SK-N-SH (cell line): ENCODE measurements around the gene GGPS1. TPM values are rescaled to one million over a fixed set of nuclear protein-coding genes. Genes with fewer than 3 reads are reported as not detected.

ENCODE experiments used
- CTCF ChIA-PET: fragments of 300-600, 350-600 bp; formaldehyde crosslinking; extraction: SDS; loops from one replicate; lab custom pipeline; 2021; lab: Yijun Ruan, JAX
- POLR2A ChIA-PET: fragments of 350-600 bp; sonication (Branson Sonifier 250); formaldehyde crosslinking; extraction: SDS; loops from one replicate; lab custom pipeline; 2020; ENCODE audit warnings: antibody characterized with exemption, inconsistent platforms; lab: Yijun Ruan, JAX
- DNase-seq: peaks from one replicate; pipeline ENCODE4 v3.0.0; 2012
- H2AFZ ChIP-seq: fragments of 200-600 bp; sonication (generic); 2 replicates; pipeline ENCODE4 v1.8.1; 2016; ENCODE audit warnings: antibody characterized with exemption, mild to moderate bottlenecking, low read depth
- H3F3A ChIP-seq: fragments of 200-600 bp; sonication (generic); replicated peaks from 2 replicates; pipeline ENCODE3; 2016; ENCODE audit warnings: antibody characterized with exemption, mild to moderate bottlenecking; ENCODE audit not compliant: insufficient read depth
- H3K27ac ChIP-seq, 2 experiments: fragments of 200-500 bp in 1 of 2; fragments of 200-600 bp in 1 of 2; sonication (Bioruptor generic) in 1 of 2; sonication (generic), shearing (Covaris generic) in 1 of 2; 2 replicates each; pipeline versions ENCODE4 v1.5.1 to v1.6.1; 2014 to 2016; ENCODE audit warnings: low read depth in 2 of 2, inconsistent platforms in 1 of 2, low read length in 1 of 2, mild to moderate bottlenecking in 1 of 2, mixed read lengths in 1 of 2
- H3K27me3 ChIP-seq: fragments of 200-600 bp; sonication (generic), shearing (Covaris generic); 2 replicates; pipeline ENCODE4 v1.6.1; 2016; ENCODE audit warnings: mixed run types; ENCODE audit not compliant: insufficient read depth
- H3K36me3 ChIP-seq, 2 experiments: fragments of 200-500 bp in 1 of 2; fragments of 200-600 bp in 1 of 2; sonication (Bioruptor generic) in 1 of 2; sonication (generic) in 1 of 2; replicated peaks in 1 of 2; 2 replicates each; pipeline versions ENCODE3 to v1.5.1; 2014 to 2016; ENCODE audit warnings: low read length in 1 of 2, mild to moderate bottlenecking in 1 of 2; ENCODE audit not compliant: insufficient read depth in 2 of 2, control insufficient read depth in 1 of 2
- H3K4me1 ChIP-seq, 2 experiments: fragments of 200-500 bp in 1 of 2; fragments of 200-600 bp in 1 of 2; sonication (Bioruptor generic) in 1 of 2; sonication (generic), shearing (Covaris generic) in 1 of 2; 2 replicates each; pipeline versions ENCODE4 v1.5.1 to v1.6.1; 2014 to 2016; ENCODE audit warnings: low read depth in 1 of 2, low read length in 1 of 2, mixed run types in 1 of 2; ENCODE audit not compliant: insufficient read depth in 2 of 2, control insufficient read depth in 1 of 2
- H3K4me2 ChIP-seq: fragments of 200-600 bp; sonication (generic), shearing (Covaris generic); 2 replicates; pipeline ENCODE4 v1.6.1; 2017; ENCODE audit warnings: mixed run types
- H3K4me3 ChIP-seq, 2 experiments: fragments of 200-500 bp in 1 of 2; fragments of 200-600 bp in 1 of 2; sonication (Bioruptor generic) in 1 of 2; sonication (generic), shearing (Covaris generic) in 1 of 2; 2 replicates each; pipeline versions ENCODE4 v1.5.1 to v1.8.1; 2014 to 2016; ENCODE audit warnings: low read depth in 2 of 2, inconsistent platforms in 1 of 2, low read length in 1 of 2, mild to moderate bottlenecking in 1 of 2, mixed read lengths in 1 of 2, moderate library complexity in 1 of 2
- H3K79me2 ChIP-seq: fragments of 200-600 bp; sonication (generic); 2 replicates; pipeline ENCODE4 v1.8.1; 2017; ENCODE audit warnings: mild to moderate bottlenecking; ENCODE audit not compliant: insufficient read depth
- H3K9ac ChIP-seq: fragments of 200-600 bp; sonication (generic); 2 replicates; pipeline ENCODE4 v1.6.1; 2017; ENCODE audit warnings: mixed run types
- H3K9me2 ChIP-seq: fragments of 200-600 bp; sonication (generic); 2 replicates; pipeline ENCODE4 v1.6.1; 2017; ENCODE audit warnings: mixed run types
- H3K9me3 ChIP-seq: fragments of 200-600 bp; sonication (generic); 2 replicates; pipeline ENCODE4 v1.6.1; 2017; ENCODE audit warnings: mixed run types, mild to moderate bottlenecking, moderate library complexity
- H4K20me1 ChIP-seq: fragments of 200-600 bp; sonication (generic); 2 replicates; pipeline ENCODE4 v1.6.1; 2017; ENCODE audit warnings: mild to moderate bottlenecking, mixed run types; ENCODE audit not compliant: insufficient read depth
- ELF1 ChIP-seq: IDR thresholded peaks from 2 replicates; pipeline ENCODE4 v1.4.0; 2012
- EP300 ChIP-seq, 2 experiments: IDR thresholded peaks; 2 replicates each; pipeline versions ENCODE4 v1.4.0 to v1.6.1; 2012; ENCODE audit warnings: borderline replicate concordance in 1 of 2, low read depth in 1 of 2, low read length in 1 of 2
- EZH2phosphoT487 ChIP-seq: fragments of 200-600 bp; sonication (generic); IDR thresholded peaks from 2 replicates; pipeline ENCODE4 v1.6.1; 2017; ENCODE audit warnings: low read depth, mixed run types, mild to moderate bottlenecking, antibody characterized with exemption, moderate library complexity, borderline replicate concordance
- FOXM1 ChIP-seq: IDR thresholded peaks from 2 replicates; pipeline ENCODE4 v1.4.0; 2012; ENCODE audit warnings: low read depth, mild to moderate bottlenecking
- GABPA ChIP-seq: IDR thresholded peaks from 2 replicates; pipeline ENCODE4 v1.4.0; 2012; ENCODE audit warnings: low read depth, mild to moderate bottlenecking
- JUND ChIP-seq: IDR thresholded peaks from 2 replicates; pipeline ENCODE4 v1.4.0; 2012
- MXI1 ChIP-seq: IDR thresholded peaks from 2 replicates; pipeline ENCODE4 v1.6.1; 2012; ENCODE audit warnings: mild to moderate bottlenecking, low read depth, low read length, improper control_type of control experiment
- NFIC ChIP-seq: IDR thresholded peaks from 2 replicates; pipeline ENCODE4 v1.4.0; 2012; ENCODE audit warnings: borderline replicate concordance
- NRF1 ChIP-seq: IDR thresholded peaks from 2 replicates; pipeline ENCODE4 v1.6.1; 2012; ENCODE audit warnings: low read depth, mild to moderate bottlenecking, low read length
- POLR2AphosphoS5 ChIP-seq: IDR thresholded peaks from 2 replicates; pipeline ENCODE4 v1.6.1; 2012; ENCODE audit warnings: low read depth, low read length
- RXRA ChIP-seq: IDR thresholded peaks from 2 replicates; pipeline ENCODE4 v1.4.0; 2012; ENCODE audit warnings: low read depth, mild to moderate bottlenecking, borderline replicate concordance
- SIN3A ChIP-seq: IDR thresholded peaks from 2 replicates; pipeline ENCODE4 v1.6.1; 2012; ENCODE audit warnings: low read depth, mild to moderate bottlenecking, low read length, moderate library complexity, borderline replicate concordance
- SMC3 ChIP-seq: IDR thresholded peaks from 2 replicates; pipeline ENCODE4 v1.6.1; 2012; ENCODE audit warnings: low read depth, low read length, improper control_type of control experiment
- TAF1 ChIP-seq: IDR thresholded peaks from 2 replicates; pipeline ENCODE4 v1.6.1; 2012; ENCODE audit warnings: low read depth, mild to moderate bottlenecking, low read length, moderate library complexity, borderline replicate concordance
- TCF12 ChIP-seq: IDR thresholded peaks from 2 replicates; pipeline ENCODE4 v1.4.0; 2012
- TEAD4 ChIP-seq: IDR thresholded peaks from 2 replicates; pipeline ENCODE4 v1.4.0; 2012; ENCODE audit warnings: mild to moderate bottlenecking, borderline replicate concordance; ENCODE audit not compliant: insufficient read depth
- YY1 ChIP-seq: IDR thresholded peaks from 2 replicates; pipeline ENCODE4 v1.4.0; 2012; ENCODE audit warnings: low read depth, mild to moderate bottlenecking
- WGBS: methylation state at CpG from one replicate; pipeline ENCODE4 v1.1.6; 2017; ENCODE audit warnings: low lambda C conversion rate; 5-methylcytosine and 5-hydroxymethylcytosine counted together
- polyA plus RNA-seq, 3 experiments: library from polyadenylated mRNA; depleted of rRNA; stranded (reverse); fragments of >200 nt; gene quantifications; 2 replicates each; pipeline ENCODE4 v1.2.3, GENCODE V29; 2012
- TF ChIP-seq, protein P1 (sequence below): IDR thresholded peaks from 2 replicates; pipeline ENCODE4; 2012
- TF ChIP-seq, protein P2 (sequence below): IDR thresholded peaks from 2 replicates; pipeline ENCODE4 v1.4.0; 2012; ENCODE audit warnings: low read depth

Gene GGPS1
- polyA plus RNA-seq, 1 of the 3 experiments (the other 2 are of a cell fraction): 15.7 TPM

DNA sequence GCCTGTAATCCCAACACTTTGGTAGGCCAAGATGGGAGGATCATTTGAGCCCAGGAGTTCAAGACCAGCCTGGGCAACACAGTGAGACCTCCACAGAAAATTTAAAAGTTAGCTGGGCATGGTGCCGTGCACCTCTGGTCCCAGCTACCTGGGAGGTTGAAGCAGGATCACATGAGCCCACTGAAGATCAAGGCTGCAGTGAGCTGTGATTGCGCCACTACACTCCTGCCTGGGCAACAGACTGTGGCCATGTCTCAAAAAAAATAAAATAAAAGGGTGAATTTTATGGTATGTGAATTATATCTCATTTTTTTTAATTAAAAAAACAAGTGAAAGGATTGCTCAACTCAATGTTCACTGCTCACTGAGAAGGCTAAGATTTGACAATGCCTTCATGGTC lies 9.1 kb upstream of the GGPS1 start:
- CTCF ChIA-PET: interaction anchor here (1.0 to 1.4 kb wide), 2 partner anchors 61 to 96 kb away, joined by 3 to 4 read pairs; no protein-coding TSS in a partner anchor
- H3K36me3 ChIP-seq: peaks cover 2 to 8% of the 10 kb centered on the region in 2 experiments
- H3K9ac ChIP-seq: no peak overlapping the region
- POLR2A ChIA-PET: no interaction called here
- H3K4me2 ChIP-seq: no peak overlapping the region
- no peaks in the 10 kb centered on the region for H3K9me3 ChIP-seq
- H3K27ac ChIP-seq: no peak overlapping the region
- no peaks in the 10 kb centered on the region; a peak in 2 of 4 replicates for H3K4me1 ChIP-seq
- peaks cover 14% of the 10 kb centered on the region for H3F3A ChIP-seq
- no peak overlapping the region for H2AFZ ChIP-seq
- H3K79me2 ChIP-seq: peaks cover 100% of the 10 kb centered on the region
- no peaks in the 10 kb centered on the region for H3K9me2 ChIP-seq
- no peaks in the 10 kb centered on the region for H3K27me3 ChIP-seq
- peaks cover 95% of the 10 kb centered on the region for H4K20me1 ChIP-seq
- WGBS: 96% methylated on average over 2 of the region's 2 CpGs
- DNase-seq: no peak
- no peak overlapping the region for H3K4me3 ChIP-seq
- no peak for TF ChIP-seq YY1
- TF ChIP-seq, protein P1, sequence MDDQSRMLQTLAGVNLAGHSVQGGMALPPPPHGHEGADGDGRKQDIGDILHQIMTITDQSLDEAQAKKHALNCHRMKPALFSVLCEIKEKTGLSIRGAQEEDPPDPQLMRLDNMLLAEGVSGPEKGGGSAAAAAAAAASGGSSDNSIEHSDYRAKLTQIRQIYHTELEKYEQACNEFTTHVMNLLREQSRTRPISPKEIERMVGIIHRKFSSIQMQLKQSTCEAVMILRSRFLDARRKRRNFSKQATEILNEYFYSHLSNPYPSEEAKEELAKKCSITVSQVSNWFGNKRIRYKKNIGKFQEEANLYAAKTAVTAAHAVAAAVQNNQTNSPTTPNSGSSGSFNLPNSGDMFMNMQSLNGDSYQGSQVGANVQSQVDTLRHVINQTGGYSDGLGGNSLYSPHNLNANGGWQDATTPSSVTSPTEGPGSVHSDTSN: no peak
- TF ChIP-seq GABPA: no peak
- no peak for TF ChIP-seq SIN3A
- no peak for TF ChIP-seq TAF1
- TF ChIP-seq POLR2AphosphoS5: no peak
- TF ChIP-seq SMC3: no peak
- no peak for TF ChIP-seq JUND
- no peak for TF ChIP-seq NRF1
- TF ChIP-seq FOXM1: no peak
- no peak for TF ChIP-seq TEAD4
- TF ChIP-seq, protein P2, sequence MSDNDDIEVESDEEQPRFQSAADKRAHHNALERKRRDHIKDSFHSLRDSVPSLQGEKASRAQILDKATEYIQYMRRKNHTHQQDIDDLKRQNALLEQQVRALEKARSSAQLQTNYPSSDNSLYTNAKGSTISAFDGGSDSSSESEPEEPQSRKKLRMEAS: no peak
- TF ChIP-seq NFIC: no peak

DNA sequence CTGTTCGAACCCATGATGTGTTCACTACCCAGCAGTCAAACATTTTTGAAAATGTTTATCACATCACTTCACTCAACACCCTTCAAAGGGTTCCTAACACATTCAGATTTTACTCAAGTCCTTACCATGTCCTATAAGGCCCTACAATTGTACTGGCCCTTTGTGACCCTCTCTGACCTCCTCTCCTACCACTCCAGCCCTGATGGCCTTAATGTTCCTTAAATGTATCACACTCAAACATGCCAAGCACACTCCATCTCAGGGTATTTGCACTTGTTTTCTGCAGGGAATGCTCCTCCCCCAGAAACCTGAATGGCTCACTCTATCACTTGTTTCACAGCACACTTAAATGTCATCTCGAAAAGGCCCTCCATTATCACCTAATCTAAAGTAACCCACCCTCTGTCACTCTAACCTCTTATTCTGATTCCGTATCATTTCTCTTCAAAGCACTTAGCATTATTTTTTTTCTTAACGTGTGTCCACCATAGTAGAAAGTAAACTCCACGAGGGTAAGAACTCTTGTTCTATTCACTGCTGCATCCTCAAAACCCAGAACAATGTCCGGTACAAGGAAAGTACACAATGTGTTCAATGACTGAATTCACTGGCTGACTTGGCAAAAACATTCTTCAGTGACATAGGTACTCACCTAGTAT lies 7.7 kb upstream of the GGPS1 start:
- peaks cover 95% of the 10 kb centered on the region for H4K20me1 ChIP-seq
- H3K4me3 ChIP-seq: no peak overlapping the region
- H3K9me2 ChIP-seq: no peaks in the 10 kb centered on the region
- no peak for DNase-seq
- H3K36me3 ChIP-seq: peaks cover 5 to 15% of the 10 kb centered on the region in 2 experiments
- peaks cover 7 to 8% of the 10 kb centered on the region in 2 experiments; a peak in 2 of 4 replicates for H3K4me1 ChIP-seq
- no peaks in the 10 kb centered on the region for H3K27me3 ChIP-seq
- peaks cover 100% of the 10 kb centered on the region for H3K79me2 ChIP-seq
- WGBS: 94% methylated on average over 6 of the region's 6 CpGs
- no peak overlapping the region for H3K4me2 ChIP-seq
- ChIA-PET CTCF (no interaction called here), POLR2A (no interaction called here)
- TF ChIP-seq, protein P2: no peak
- TF ChIP-seq, protein P1: no peak
- TF ChIP-seq RXRA (no peak), TCF12 (no peak), POLR2AphosphoS5 (no peak), SMC3 (no peak), EP300 (IDR thresholded peaks at IDR 0.05; ENCODE audit: borderline replicate concordance in 1 of 2, low read depth in 1 of 2, low read length in 1 of 2) (no peak), MXI1 (no peak), ELF1 (no peak), EZH2phosphoT487 (no peak), GABPA (no peak), TAF1 (no peak), JUND (no peak)
- no peak overlapping the region for H2AFZ ChIP-seq
- H3K9me3 ChIP-seq: no peaks in the 10 kb centered on the region
- H3F3A ChIP-seq: peaks cover 7% of the 10 kb centered on the region
- no peak overlapping the region for H3K9ac ChIP-seq
- no peak overlapping the region for H3K27ac ChIP-seq
